Measurements from ENCODE around the gene PTPRR. TPM values are rescaled to one million over a fixed set of nuclear protein-coding genes. Genes with fewer than 3 reads are reported as not detected.
"Not testable (repeated sequence)": the region's sequence is repeated elsewhere in the genome, so short reads cannot be mapped to it uniquely, and the experiment has no call there.

Gene PTPRR
- total RNA-seq, 1 donor: not detected

- no peak for TF ChIP-seq CTCF (IDR thresholded peaks at IDR 0.05; ENCODE audit: insufficient read depth, low read depth, low read length)
- H3K4me3 ChIP-seq (ENCODE audit: low read depth, low read length): no peak overlapping the region
- no peak for DNase-seq (ENCODE audit: low read depth)
Observed at GRCh38 chr12:70736351-70737133, 184.0 kb downstream of the PTPRR start.

GRCh38 chr12:70735197-70735596, 185.3 kb downstream of the PTPRR start:
- H3K4me3 ChIP-seq (ENCODE audit: low read depth, low read length); DNase-seq (ENCODE audit: low read depth): not testable (repeated sequence)

- no peak overlapping the region for H3K4me3 ChIP-seq (ENCODE audit: low read depth, low read length)
- peak; percentile 69 for DNase-seq (ENCODE audit: low read depth)
- peak; percentile 82 for TF ChIP-seq CTCF (IDR thresholded peaks at IDR 0.05; ENCODE audit: insufficient read depth, low read depth, low read length)
Observed at GRCh38 chr12:70733385-70733784, 187.2 kb downstream of the PTPRR start.

- no peak for DNase-seq (ENCODE audit: low read depth)
- H3K4me3 ChIP-seq (ENCODE audit: low read depth, low read length): no peak overlapping the region
- TF ChIP-seq CTCF (IDR thresholded peaks at IDR 0.05; ENCODE audit: insufficient read depth, low read depth, low read length): no peak
Observed at GRCh38 chr12:70732287-70732686, 188.3 kb downstream of the PTPRR start.

- DNase-seq (ENCODE audit: low read depth): no peak
- no peak overlapping the region for H3K4me3 ChIP-seq (ENCODE audit: low read depth, low read length)
- TF ChIP-seq CTCF (IDR thresholded peaks at IDR 0.05; ENCODE audit: insufficient read depth, low read depth, low read length): no peak
Observed at GRCh38 chr12:70730675-70731180, 189.8 kb downstream of the PTPRR start.

GRCh38 chr12:70724444-70724843, 196.1 kb downstream of the PTPRR start:
- no peak overlapping the region for H3K4me3 ChIP-seq (ENCODE audit: low read depth, low read length)
- DNase-seq (ENCODE audit: low read depth): no peak
- TF ChIP-seq CTCF (IDR thresholded peaks at IDR 0.05; ENCODE audit: insufficient read depth, low read depth, low read length): peak; percentile 42

- no peak for TF ChIP-seq CTCF (IDR thresholded peaks at IDR 0.05; ENCODE audit: insufficient read depth, low read depth, low read length)
- H3K4me3 ChIP-seq (ENCODE audit: low read depth, low read length): no peak overlapping the region
- DNase-seq (ENCODE audit: low read depth): no peak
Observed at GRCh38 chr12:70722584-70723343, 197.8 kb downstream of the PTPRR start.

All from fibroblast of villous mesenchyme (primary cell).